Progenitor cell of endocrine pancreas (in vitro differentiated cells): ENCODE data around the gene TRMO. TPM values are rescaled to one million over a fixed set of nuclear protein-coding genes. Genes with fewer than 3 reads are reported as not detected.

Source experiments
- DNase-seq: peaks from one replicate; pipeline ENCODE4 v3.0.0; 2021; ENCODE audit warnings: low spot score; ENCODE audit not compliant: unreplicated experiment
- H3K27ac Mint-ChIP-seq: 2 replicates; pipeline ENCODE4 v1.8.0; 2021; ENCODE audit warnings: mild to moderate bottlenecking, moderate library complexity, mixed read lengths
- H3K27me3 Mint-ChIP-seq: 2 replicates; pipeline ENCODE4 v1.8.0; 2021; ENCODE audit warnings: mixed read lengths
- H3K36me3 Mint-ChIP-seq: 2 replicates; pipeline ENCODE4 v1.8.0; 2022; ENCODE audit warnings: mixed read lengths; ENCODE audit not compliant: insufficient read depth
- H3K4me1 Mint-ChIP-seq: 2 replicates; pipeline ENCODE4 v1.8.0; 2021; ENCODE audit warnings: low read depth, mixed read lengths
- H3K4me3 Mint-ChIP-seq: 2 replicates; pipeline ENCODE4 v1.8.0; 2021; ENCODE audit warnings: low read depth, mild to moderate bottlenecking, moderate library complexity, mixed read lengths
- H3K9me3 Mint-ChIP-seq: 2 replicates; pipeline ENCODE4 v1.8.0; 2021; ENCODE audit warnings: low read depth, mixed read lengths
- total RNA-seq: library from RNA; stranded (reverse); gene quantifications from 2 replicates; pipeline ENCODE4 v1.2.1, GENCODE V29; 2021
- TF ChIP-seq, protein P1 (sequence below): fragments of 200-600 bp; sonication (generic); IDR thresholded peaks from one replicate; pipeline ENCODE4 v1.5.0; 2021; ENCODE audit warnings: antibody characterized with exemption, mild to moderate bottlenecking; ENCODE audit not compliant: unreplicated experiment

The TRMO gene
- total RNA-seq, 1 donor from 2014 or later = 14.2 TPM

DNA sequence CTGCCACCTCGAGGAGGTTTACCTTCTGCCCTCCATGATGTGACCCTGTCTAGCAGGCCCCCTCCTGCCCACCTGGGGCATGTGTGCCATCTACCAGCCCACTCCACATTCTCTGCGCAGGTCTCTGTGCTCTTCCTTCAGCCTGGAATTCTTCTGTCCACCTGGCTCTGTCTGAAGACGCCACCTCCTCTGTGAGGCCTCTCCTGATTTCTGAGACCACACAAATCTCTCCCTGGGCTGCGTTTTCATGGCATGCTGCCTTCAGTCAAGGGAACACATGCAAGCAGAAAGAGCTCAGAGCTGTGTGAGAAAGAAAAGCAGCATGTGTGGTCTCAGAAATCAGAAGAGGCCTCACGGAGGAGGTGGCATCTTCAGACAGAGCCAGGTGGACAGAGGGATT, 47.2 kb downstream of the TRMO start:
- Mint-ChIP-seq H3K9me3 (no peaks in the 10 kb centered on the region), H3K36me3 (no peaks in the 10 kb centered on the region), H3K27ac (peak overlapping the region; percentile 3), H3K27me3 (peaks cover 28% of the 10 kb centered on the region), H3K4me3 (no peak overlapping the region), H3K4me1 (no peaks in the 10 kb centered on the region)
- DNase-seq = no peak
- TF ChIP-seq, protein P1, sequence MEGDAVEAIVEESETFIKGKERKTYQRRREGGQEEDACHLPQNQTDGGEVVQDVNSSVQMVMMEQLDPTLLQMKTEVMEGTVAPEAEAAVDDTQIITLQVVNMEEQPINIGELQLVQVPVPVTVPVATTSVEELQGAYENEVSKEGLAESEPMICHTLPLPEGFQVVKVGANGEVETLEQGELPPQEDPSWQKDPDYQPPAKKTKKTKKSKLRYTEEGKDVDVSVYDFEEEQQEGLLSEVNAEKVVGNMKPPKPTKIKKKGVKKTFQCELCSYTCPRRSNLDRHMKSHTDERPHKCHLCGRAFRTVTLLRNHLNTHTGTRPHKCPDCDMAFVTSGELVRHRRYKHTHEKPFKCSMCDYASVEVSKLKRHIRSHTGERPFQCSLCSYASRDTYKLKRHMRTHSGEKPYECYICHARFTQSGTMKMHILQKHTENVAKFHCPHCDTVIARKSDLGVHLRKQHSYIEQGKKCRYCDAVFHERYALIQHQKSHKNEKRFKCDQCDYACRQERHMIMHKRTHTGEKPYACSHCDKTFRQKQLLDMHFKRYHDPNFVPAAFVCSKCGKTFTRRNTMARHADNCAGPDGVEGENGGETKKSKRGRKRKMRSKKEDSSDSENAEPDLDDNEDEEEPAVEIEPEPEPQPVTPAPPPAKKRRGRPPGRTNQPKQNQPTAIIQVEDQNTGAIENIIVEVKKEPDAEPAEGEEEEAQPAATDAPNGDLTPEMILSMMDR = no peak

DNA sequence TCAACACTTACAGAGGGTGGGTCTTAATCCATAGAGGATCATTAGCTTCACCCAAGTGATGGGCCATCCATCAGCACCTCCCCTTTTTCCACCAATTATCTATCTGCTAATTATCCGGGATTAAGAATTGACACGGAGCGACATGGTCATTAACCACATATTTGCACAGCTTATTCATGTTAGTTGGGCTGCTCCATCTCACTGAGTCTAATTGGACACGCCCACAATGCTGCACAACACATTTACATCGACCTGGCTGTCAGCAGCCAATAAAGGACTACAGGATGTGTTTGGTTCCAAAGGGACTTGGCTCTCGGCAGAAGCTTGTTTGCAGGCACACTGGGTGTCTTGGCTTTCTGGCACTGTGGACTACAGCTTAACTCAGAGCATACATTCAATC, 47.7 kb downstream of the TRMO start:
- peaks cover 30% of the 10 kb centered on the region for H3K27me3 Mint-ChIP-seq
- TF ChIP-seq, protein P1 = no peak
- no peak for DNase-seq
- no peak overlapping the region for H3K4me3 Mint-ChIP-seq
- H3K27ac Mint-ChIP-seq = no peak overlapping the region
- no peaks in the 10 kb centered on the region for H3K4me1 Mint-ChIP-seq
- H3K9me3 Mint-ChIP-seq = no peaks in the 10 kb centered on the region
- no peaks in the 10 kb centered on the region for H3K36me3 Mint-ChIP-seq

DNA sequence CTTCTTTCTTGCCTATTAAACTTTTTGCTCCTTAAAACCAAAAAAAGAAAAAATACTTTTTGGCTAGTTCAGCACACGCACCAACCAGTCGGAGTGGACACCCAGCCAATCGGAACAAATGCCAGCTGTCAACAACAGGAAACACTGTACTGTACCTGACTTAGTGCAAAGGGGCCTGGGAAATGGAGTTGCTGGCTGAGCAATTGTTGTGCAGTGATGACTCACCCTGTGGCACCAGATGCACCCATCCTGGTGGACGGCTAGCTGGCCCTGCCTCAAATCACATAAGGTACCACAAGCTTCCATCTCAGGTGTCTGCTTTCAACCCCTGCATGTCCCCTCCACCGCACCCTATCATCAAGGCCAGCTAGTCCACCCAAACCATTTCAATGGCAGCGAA, 48.4 kb downstream of the TRMO start:
- Mint-ChIP-seq H3K4me3 (no peak overlapping the region), H3K27ac (no peak overlapping the region), H3K27me3 (peaks cover 31% of the 10 kb centered on the region), H3K4me1 (no peaks in the 10 kb centered on the region), H3K36me3 (no peaks in the 10 kb centered on the region), H3K9me3 (no peaks in the 10 kb centered on the region)
- TF ChIP-seq, protein P1 = no peak
- no peak for DNase-seq

DNA sequence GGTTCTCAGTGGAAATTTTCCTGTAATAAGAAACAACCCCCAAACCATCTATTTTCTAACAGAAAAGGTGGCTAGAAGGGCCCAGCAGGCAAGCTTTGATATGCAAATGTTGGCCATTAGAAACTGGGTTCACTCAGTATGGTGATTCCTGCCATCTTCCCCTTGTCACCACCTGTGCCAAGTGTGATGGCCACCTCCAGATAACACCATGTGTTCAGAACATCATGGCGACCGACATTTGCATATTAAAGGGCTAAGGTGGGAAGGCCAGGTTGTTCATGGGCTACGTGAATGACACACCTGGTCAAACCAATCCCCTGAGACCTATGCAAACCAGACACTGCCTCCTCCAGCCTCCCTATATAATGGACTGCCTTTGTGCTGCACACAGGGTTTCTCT, 48.9 kb downstream of the TRMO start:
- Mint-ChIP-seq H3K36me3 (no peaks in the 10 kb centered on the region), H3K4me3 (no peak overlapping the region), H3K4me1 (no peaks in the 10 kb centered on the region), H3K27me3 (peaks cover 31% of the 10 kb centered on the region), H3K27ac (no peak overlapping the region), H3K9me3 (no peaks in the 10 kb centered on the region)
- TF ChIP-seq, protein P1 = no peak
- DNase-seq = no peak

DNA sequence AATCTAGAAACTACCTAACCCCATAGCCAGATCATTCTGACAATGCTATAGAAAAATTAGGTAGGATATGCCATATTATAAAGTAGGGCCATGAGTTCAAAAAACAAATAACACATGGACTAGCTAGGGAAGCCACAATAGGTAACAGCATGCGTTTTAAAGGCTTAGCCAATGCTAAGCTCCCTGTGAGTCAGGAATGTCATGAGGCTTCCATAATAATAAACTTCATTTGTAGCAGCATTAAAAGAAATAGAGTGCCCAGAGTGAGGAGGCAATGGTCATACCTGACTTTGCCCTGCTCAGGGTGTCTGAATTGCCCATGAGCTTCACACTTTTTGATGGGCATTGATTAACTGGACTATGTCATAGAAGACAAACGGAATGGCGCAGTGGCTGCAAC, 53.4 kb downstream of the TRMO start:
- Mint-ChIP-seq H3K4me3 (no peak overlapping the region), H3K27me3 (peaks cover 35% of the 10 kb centered on the region), H3K27ac (no peak overlapping the region), H3K36me3 (no peaks in the 10 kb centered on the region), H3K9me3 (peaks cover 13% of the 10 kb centered on the region), H3K4me1 (no peaks in the 10 kb centered on the region)
- TF ChIP-seq, protein P1 = no peak
- no peak for DNase-seq
